Measurements from ENCODE around the gene LCP2.

DNA sequence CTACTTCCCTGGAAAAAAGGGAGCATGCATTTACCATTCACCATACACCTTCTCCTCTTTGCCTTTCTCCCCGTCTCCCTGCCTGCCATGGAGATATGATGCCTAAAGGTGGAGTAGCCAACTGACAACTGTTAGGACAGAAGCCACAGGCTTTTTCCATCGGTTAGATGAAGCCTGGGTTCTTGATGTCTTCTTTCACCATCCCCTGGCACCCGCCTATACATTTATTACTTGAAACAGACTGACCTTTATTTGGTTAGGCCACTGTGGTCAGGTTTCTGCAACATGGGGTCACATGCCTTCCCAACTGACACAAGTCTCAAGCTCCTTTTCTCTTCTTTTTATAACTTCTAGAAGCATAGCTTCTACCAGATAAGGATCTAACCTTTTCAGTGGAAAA is 7.1 kb downstream of the LCP2 start:
- TF ChIP-seq POLR2A (IDR thresholded peaks at IDR 0.05; ENCODE audit: low read length) (no peak), GATA1 (IDR thresholded peaks at IDR 0.05; ENCODE audit: low read depth, low read length) (no peak)
